Heart left ventricle (tissue), 13 donors: ENCODE data around the gene TAF9B.

Experiments
- CTCF ChIP-seq, 12 donors: fragments of 200-600 bp; sonication (generic) in 4 of 12; IDR thresholded peaks; one replicate each; pipeline versions ENCODE4 v1.5.0 to v1.8.0; 2018 to 2022; ENCODE audit warnings: antibody characterized with exemption in 12 of 12, mild to moderate bottlenecking in 5 of 12
- POLR2A ChIP-seq, 2 donors: fragments of 450-650 bp; IDR thresholded peaks; one replicate each; pipeline ENCODE4 v1.6.1; 2017; ENCODE audit warnings: antibody characterized with exemption in 2 of 2, mild to moderate bottlenecking in 2 of 2, moderate library complexity in 2 of 2
- donor health status: ischemic (EF 13 %, LVEDD 7.1; RV severe dilation, severe dysfunction).
- donor health status: DM: no; HTN: yes; CAD: no.
- donor health status: DM: no; HTN: no; CAD: no.
- donor health status: ischemic (EF 25% LVEDD 6.9; RV normal size, moderate dysfunction).
- donor health status: ischemic (EF 25% LVEDD 5.7; RV mildly dilated, moderate dysfunction).
- donor health status: ischemic (EF 35%, LVEDD 5.7; RV mildly dilated, moderate dysfunction).
- donor health status: nonischemic (EF 11% LVEDD 7.7; RV severe dilation, severe dysfunction).
- donor health status: DM: yes; HTN: yes; CAD: no.
- donor health status: PGD.
- donor health status: ischemic (EF 29% LVEDD 5.4; RV normal size, mild dysfunction).
- donor health status: nonischemic (EF 23%, LVEDD 6.1; RV moderate dilation, normal function).

DNA sequence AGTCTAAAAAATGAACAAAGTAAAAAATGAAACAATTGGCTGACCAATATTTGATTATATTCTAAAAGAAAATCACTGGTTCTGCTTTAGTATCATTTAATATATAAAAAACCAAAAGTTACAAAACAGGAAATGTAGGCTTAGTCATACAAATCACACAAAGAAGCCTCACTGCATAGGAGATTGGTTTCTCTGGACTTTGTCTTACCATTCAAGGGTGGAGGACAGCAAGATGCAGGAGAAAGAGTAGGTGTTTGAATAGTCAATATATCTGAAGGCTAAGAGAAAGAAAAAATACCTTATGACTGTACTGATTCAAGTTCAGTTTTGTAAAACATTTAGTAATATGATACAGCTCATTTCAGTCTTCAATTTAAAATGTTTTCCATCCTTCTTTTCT, 28.6 kb upstream of the TAF9B start:
- TF ChIP-seq POLR2A (IDR thresholded peaks at IDR 0.05) (no peak), CTCF (IDR thresholded peaks at IDR 0.05) (no peak)
